DMS153 (cell line): ENCODE results near the gene ZMAT2.
A peak's percentile ranks its signal among the peaks of the same experiment; 100 is the strongest.
"Not testable (repeated sequence)": the region's sequence is repeated elsewhere in the genome, so short reads cannot be mapped to it uniquely, and the experiment has no call there.

Experiments
- DNase-seq: peaks from one replicate; lab custom pipeline; 2025; lab: John Stamatoyannopoulos, UW

ZMAT2 gene, protein sequence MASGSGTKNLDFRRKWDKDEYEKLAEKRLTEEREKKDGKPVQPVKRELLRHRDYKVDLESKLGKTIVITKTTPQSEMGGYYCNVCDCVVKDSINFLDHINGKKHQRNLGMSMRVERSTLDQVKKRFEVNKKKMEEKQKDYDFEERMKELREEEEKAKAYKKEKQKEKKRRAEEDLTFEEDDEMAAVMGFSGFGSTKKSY

DNA sequence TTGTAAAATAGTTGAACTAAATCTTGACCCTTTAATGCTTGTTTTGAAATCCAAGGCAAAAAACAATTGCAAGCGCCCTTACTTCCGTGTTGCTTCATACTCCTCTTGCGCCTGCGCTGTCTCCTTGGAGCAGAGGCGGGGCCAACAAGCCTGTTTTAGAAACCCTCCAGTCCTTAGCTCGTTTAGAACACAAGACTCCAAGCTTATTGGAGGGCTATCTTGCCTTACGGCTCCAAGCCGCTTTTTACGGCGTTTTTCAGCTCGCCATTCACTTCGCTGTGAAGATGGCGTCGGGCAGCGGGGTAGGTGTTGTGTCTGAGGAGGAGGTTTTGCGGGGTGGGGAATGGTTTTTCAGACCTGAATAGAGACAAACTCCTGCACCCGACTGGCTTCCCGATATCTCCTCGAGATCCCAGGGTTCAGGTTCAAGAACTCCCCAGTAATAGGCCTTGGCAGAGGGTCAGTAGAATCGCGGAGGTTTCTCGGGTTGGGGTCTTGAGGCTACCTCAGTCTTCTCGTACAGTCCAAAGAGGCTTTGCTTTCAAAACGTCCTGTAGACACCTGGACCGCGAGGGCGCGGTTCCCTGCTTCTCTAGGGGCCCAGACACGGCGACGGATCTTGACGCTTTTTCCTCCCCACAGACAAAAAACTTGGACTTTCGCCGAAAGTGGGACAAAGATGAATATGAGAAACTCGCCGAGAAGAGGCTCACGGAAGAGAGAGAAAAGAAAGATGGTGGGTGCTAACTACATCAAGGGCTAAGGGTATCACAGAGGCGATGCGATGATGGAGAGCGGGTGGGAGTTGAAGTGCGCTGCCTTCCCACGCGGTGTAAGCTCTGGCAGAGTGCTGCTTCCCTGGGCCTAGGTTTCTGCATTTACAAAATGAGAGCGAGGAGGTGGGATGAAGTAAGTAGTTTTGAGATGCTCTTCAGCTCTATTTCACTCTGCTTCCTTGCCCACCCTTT, at the start of gene ZMAT2:
ZMAT2 (plus strand) TSS at position 271 of the 968 bp plus-strand sequence; CDS start at position 285, 14 bp downstream.
- peak; percentile 93 for DNase-seq

DNA sequence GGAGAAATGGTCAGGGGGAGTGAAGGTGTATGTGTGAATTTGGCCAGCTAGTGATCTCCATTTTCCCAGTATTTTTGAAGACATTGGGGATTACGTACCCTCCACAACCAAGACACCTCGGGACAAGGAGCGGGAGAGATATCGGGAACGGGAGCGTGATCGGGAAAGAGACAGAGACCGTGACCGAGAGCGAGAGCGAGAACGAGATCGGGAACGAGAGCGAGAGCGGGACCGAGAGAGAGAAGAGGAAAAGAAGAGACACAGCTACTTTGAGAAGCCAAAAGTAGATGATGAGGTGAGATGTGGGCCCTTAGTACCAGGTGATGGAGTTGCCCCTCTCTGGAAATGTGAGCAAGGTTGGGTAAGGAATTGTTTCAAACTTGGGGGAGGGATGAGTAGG, 41.4 kb upstream of the ZMAT2 start:
- DNase-seq, result no peak

DNA sequence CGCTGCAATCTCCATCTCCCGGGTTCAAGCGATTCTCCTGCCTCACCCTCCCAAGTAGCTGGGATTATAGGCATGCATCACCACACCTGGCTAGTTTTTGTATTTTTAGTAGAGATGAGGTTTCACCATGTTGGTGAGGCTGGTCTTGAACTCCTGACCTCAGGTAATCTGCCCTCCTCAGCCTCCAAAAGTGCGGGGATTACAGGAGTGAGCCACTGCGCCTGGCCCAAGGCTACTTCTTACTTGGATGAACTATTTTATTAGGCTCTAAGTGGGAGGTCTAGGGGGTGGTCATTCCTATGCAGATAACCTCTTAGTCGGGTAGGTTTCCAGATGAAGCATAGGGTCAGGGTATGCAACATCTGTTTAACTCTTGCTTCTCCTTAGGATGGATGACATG, 39.9 kb upstream of the ZMAT2 start:
- DNase-seq, result not testable (repeated sequence)

DNA sequence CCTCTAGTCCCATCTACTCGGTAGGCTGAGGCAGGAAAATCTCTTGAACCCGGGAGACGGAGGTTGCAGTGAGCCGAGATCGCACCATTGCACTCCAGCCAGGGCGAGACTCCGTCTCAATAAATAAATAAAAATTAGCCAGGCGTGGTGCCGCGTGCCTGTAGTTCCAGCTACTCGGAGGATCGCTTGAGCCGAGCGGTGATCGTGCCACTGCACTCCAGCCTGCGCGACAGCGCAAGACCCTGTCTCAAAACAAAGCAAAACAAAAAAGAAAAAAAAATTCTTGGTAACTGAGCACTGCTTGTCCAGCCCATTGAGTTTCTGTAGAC, 36.3 kb upstream of the ZMAT2 start:
- DNase-seq, result no peak

DNA sequence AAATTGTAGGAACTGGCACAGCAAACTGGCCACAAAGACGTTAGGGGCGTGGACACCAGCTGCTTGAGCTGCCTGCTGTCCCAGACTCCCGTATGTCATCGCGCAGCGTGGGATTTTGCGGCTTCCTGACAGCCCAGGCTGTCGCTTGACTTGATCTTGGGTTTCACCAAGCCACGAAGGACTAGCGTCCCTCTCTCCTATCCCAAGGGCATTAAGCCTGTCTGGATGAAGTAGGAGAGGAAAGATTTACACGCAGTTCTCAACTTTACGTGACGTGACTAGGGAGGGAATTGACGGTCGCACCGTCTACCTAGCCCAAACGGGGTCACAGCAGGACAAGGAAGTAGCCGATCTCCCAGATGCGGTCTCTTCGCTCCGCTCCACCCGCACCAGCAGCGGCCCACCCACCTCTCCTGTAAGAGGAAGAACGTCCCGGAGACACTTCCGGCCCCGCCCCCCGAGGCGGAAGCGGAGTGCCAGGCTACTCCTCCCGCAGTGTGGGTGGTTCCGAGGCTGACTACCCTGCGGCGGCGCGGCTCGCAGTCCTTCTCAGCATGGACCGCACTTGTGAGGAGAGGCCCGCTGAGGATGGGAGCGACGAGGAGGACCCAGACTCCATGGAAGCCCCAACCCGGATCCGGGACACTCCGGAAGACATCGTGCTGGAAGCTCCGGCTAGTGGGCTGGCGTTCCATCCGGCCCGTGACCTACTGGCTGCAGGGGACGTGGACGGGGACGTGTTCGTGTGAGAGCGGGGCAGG, 35.7 kb upstream of the ZMAT2 start, which contains the start of gene WDR55:
WDR55 (plus strand) TSS at position 546 of the 761 bp plus-strand sequence; CDS start at position 555, 9 bp downstream.
- peak; percentile 71 for DNase-seq

DNA sequence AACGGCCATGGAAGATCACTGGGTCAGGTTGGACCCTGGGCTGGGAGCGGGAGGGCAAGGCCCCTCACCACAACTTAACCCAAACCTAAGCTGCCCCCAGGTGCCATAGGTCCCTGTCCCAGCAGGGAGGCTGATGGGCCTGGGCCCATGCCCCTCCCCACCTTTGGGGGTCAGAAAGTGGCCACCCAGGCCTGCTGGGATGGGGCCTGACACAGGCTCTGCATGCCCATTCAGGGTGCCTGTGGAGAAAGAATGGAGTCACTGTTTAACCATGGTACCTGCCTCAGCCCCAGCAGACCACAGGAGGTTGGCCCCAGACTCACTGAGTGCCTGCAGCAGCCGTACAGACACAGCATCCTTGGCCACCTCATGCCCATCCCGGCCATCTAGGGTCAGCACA, 29.2 kb upstream of the ZMAT2 start:
- DNase-seq, result not testable (repeated sequence)

DNA sequence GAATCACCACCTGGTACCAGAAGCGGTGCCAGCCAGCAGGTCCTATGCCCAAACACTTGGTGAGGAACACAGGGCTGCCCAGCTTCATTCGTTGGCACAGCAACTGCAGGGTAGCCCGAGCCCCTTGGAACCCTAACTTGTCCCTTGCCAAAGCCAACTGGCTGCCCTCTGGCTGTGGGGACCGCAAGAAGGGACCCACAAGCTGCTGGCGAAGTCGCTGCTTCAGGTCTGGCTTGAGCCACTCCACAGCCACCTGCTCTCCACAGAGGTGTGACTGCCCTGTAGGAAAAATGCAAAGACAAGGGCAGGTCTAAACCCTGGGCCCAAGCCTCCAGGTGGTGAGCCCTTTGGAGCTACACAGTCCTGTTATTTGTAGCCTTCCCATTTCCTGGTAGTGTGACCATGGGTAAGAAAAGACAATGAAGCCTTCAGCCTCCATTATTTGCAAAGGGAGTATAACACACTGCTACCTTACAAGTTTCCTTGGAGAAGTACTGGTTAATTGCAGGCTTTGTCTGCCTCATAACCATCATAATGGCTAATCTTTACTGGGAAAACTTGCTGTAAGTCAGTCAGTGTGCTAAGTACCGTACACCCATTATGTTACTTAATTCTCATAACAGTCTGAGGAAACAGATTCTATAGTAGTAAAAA, 28.6 kb upstream of the ZMAT2 start:
- no peak for DNase-seq

DNA sequence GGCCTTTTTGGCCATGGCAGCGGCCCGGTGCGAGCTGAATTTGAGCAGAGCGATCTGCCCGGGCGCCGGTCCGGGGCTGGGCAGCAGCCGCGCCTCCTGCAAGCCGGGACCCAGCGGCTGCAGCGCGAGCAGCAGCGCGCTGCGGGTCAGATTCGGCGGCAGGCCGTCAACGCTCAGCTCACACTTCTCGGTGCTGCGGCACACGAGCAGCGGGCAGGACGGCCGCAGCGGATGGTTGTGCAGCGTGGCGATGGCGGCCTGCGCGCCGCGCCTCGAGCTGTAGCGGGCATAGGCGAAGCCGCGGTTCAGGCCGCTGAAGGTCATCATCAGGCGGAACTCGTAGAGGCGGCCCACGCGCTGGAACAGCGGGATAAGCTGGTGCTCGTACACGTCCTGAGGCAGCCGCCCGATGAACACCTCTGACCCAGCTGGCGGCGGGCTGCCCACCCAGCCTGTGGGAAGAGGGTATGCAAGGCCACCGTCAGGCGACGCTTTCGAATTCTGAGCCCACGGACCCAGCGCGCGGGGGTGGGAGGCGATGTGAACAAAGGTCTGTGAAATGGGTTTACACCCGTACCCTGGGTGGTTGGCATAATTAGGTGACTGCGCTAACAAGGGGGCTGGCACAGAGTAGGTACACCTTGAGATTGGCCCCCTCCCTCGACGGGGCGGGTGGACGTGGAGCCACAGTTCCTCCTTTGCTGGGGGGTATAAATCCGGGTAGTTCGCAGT, 27.6 kb upstream of the ZMAT2 start:
- no peak for DNase-seq

DNA sequence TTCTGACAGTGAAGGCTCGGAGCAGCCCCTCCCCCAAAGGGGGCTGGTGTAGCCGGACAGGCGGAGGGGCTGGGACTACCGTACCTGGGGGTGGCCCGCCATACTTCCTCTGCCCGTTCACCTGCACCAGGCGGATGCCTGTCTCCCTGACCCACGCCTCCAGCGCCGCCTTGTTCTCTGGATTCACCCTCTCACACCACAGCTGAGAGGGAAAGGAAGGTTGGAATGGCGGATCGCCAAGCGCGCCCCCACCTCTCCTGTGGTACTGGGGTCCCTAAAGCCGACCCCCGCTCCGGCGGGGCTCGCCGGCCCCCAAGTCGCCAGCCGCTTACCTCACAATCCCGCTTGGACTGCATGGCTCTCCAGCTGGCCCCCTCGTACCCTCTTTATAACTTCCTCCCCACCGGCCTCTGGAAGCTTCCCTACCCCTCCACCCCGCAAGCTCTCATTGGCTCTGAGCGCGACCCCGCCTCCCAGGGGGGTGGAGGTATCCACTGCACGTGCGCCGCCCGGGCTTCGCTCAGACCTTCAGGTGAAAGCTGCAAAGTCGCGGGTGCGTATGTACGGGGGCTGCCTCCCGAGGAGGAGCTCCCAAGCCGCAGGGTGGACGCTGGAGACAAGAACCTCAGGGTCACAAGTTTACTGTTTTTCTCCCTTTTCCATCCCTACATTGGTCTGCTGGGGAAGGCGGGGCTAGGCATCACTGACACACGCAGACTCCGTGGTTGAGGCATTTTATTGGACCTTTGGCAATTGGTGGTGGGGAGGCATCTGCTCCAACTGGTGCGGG, 26.9 kb upstream of the ZMAT2 start, which contains the start of gene DND1:
DND1 (minus strand) TSS at position 390 of the 790 bp plus-strand sequence; CDS start at position 356, 34 bp downstream.
- DNase-seq, result no peak

DNA sequence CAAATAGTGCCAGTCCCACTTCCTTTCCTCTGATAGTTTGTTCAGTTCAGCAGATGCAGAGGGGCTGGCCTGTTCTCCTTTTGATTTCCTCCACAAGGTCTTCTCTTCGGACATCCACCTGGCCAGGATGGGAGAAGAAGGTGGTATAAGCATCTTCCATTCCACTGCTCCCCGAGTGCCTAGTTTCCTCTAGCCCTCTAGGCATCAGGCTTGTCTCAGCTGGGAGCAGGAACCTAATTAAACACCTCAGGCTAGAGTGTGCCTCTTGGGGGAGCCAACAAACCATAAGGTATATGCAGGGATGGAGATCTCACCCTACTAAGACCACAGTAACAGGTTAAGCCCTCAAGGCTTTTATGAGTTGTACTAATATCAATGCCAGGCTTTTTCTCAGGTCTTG, 26.0 kb upstream of the ZMAT2 start:
- no peak for DNase-seq

DNA sequence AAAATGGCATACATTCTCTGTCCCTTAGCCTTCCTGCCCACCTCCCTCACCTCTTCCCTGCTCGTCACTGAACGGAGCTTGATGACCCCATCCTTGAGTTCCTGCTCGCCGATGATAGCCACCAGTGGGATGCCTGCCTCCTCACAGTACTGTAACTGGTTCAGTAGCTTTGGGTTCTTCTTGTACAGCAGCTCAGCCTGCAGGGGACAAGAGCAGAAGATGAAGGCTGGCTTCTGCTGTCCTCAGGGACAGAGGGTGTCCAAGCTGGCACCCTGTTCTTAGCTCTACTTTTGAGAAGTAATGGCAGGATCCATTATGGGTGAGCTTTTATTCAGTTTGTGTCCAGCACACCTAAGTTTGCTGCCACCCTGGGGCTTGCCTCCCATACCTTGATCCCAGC, 25.6 kb upstream of the ZMAT2 start:
- DNase-seq, result no peak

DNA sequence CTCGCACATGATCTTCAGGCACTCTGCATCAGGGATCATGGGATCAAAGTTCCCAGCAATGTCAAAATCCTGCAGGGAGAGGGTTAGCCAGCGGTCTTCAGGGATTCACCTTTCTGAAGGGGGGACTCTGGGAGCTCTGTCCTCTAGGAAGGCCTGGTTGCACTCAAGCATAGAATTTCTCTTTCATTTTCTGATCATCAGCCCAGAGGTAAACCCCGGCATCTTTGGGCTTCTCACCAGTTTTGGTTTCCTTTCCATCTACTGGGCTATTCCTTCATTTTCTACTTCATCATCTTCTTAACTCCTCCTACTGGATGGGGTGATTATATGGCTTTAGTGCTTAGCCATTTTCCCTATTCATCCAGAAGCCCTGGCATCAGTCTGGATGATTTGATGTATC, 22.3 kb upstream of the ZMAT2 start:
- DNase-seq, result no peak

DNA sequence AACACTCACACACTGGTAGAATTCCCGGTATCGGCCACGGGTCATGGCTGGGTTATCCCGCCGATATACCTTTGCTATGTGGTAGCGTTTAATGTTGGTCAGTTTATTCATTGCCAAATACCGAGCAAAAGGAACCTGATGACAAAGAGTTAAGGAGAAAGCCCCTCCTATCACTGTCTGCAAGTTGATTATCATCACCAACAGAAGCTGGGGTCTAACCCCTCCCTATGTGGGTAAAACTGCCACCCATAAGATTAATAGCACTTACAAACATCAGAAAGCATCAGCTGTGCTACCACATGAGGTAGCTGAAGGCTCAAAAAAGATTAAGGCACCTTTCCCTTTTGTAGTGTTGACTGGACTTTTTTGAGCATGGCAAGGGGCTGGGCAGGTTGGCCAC, 21.3 kb upstream of the ZMAT2 start:
- no peak for DNase-seq

DNA sequence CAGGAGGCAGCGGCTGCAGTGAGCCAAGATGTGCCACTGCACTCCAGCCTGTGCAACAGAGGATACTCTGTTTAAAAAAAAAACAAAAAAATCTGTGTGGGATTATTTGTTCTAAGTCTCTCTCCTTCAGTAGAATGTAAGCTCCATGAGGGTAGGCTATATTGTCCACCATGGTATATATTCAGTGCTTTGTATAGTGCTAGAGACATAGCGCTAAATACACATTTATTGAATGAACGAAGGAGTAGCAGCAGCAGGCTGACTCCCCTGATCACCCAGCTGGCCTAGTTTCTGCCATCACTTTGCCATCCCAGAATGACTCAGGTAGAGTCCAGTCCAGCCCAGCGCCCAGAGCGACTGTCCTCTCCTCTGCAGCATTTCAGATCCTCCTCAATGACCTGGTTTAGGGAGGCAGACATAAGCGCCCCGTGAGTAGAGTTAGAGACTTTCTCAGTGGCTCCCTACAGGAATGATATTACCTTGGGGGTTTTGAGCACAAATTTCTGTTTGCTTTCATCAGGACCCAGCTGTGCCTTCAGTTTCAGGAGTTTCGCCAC, 9.8 kb upstream of the ZMAT2 start:
- DNase-seq, result no peak

DNA sequence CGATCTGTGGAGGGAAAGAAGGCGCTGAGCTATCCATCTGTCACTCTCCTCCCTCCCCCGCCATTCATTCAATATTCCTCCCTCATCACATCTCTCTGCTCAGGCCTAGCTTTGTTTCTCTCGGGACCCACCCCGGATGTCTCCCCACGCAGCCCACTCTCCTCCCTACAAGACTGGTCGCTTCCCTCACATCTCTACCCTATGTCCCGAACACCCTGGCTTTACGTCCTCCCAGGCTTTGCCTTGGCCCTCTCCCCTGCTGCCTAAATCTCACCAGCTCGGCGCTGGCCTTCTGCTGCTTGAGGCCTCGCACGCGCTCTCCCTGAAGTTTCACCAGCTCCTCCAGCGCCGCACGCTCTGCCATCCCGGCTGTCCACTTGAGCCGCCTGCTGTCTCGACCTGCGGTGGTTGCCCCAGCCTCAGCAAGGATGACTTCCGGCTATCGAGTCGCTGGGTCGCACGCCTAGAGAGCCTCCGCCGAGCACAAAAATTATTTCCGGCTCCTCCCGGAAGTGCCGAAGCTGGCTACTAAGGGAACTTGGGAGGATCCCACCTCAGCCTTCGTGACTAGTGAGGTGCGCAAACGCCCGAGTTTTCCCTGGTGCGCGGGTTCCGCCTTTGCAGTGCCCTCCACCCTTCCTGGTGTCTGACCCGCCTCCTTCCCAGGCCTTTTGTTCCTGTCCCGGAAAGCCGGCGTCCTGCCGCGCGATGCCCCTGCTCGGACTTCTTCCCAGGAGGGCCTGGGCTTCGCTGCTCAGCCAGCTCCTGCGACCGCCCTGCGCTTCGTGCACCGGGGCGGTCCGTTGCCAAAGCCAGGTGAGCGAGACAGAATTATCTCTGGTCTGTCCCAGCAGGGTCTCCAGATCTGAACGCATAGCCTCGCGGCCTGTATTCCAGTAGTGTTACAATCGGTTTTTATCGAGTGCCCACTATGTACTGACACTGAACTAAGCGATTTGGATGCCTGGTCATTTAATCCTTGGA, 9.0 kb upstream of the ZMAT2 start, which contains the start of the genes HARS1 and HARS2:
HARS1 (minus strand) TSS at position 430 of the 984 bp plus-strand sequence; CDS start at position 364, 66 bp downstream.
HARS2 (plus strand) TSS at position 515 of the 984 bp plus-strand sequence; CDS start at position 709, 194 bp downstream.
- DNase-seq, result peak; percentile 65

DNA sequence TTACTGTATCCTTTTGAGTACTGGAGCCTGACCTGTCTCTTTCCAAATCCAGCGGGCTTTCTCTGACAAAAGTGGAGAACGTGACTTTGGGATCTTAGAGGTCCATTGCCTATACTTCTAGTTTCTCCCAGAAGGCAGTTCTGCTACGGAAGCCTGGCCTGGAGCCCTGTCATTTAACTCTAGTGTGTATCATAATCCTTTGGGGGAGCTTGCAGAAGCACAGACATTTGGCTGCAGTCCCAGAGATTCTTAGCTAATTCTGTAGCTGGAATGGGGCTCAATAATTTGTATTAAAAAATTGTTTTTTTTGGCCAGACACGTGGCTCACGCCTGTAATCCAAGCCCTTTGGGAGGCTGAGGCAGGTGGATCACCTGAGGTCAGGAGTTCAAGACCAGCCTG, 6.0 kb upstream of the ZMAT2 start:
- no peak for DNase-seq

DNA sequence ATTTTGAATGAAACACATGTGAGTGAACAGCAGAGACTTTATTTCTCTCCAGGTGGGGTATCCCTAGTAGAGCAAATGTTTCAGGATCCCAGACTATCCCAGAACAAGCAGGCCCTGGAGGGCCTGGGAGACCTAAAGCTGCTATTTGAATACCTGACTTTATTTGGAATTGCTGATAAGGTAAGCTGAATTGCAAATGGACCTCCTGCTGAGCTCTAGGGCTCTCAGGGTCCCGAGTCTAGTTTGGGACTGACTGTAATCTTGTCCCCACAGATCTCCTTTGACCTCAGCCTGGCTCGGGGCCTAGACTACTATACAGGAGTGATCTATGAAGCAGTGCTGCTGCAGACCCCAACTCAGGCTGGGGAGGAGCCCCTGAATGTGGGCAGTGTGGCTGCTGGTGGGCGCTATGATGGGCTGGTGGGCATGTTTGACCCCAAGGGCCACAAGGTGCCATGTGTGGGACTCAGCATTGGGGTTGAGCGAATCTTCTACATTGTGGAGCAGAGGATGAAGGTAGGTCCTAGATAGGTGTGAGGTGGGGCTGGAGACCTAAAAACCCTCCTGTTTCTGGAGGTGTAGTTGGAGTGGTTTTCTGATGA, 3.3 kb upstream of the ZMAT2 start:
- no peak for DNase-seq

DNA sequence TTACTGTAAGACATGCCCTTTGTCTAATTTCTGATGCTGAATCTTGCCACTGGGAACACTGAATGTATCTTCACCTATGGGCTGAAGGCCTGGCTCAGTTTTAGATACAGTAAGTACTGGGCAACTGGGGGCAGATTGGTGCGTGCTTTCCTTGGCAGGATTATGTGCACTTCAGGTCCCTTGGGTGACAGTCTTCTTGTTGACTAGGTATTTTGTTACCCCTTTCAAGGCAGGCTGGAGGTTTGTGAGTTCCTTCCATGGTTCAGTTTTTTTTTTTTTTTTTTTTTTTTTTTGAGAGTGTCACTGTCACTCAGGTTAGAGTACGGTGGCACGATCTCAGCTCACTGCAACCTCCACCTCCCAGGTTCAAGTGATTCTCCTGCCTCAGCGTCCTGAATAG, 7.6 kb downstream of the ZMAT2 start:
- no peak for DNase-seq
